Endodermal cell (in vitro differentiated cells): ENCODE results near the gene POP5. TPM values are rescaled to one million over a fixed set of nuclear protein-coding genes. Genes with fewer than 3 reads are reported as not detected.

Experiments
- DNase-seq: peaks from one replicate; pipeline ENCODE4 v3.0.0-alpha.2; 2017
- H3K27ac ChIP-seq: 2 replicates; pipeline ENCODE4 v1.5.1; 2013; ENCODE audit warnings: mild to moderate bottlenecking, low read depth, low read length, moderate library complexity
- H3K27me3 ChIP-seq: 2 replicates; pipeline ENCODE4 v1.6.1; 2013; ENCODE audit warnings: mild to moderate bottlenecking, low read length, moderate library complexity; ENCODE audit not compliant: insufficient read depth, control insufficient read depth, poor library complexity, severe bottlenecking
- H3K36me3 ChIP-seq: 2 replicates; pipeline ENCODE4 v1.7.0; 2013; ENCODE audit warnings: mild to moderate bottlenecking, low read length, moderate library complexity; ENCODE audit not compliant: control insufficient read depth, insufficient read depth
- H3K4me1 ChIP-seq: one replicate; pipeline ENCODE4 v1.7.0; 2013; ENCODE audit warnings: low read length; ENCODE audit not compliant: control insufficient read depth, insufficient read depth
- H3K4me3 ChIP-seq: 2 replicates; pipeline ENCODE4 v1.5.1; 2013; ENCODE audit warnings: mild to moderate bottlenecking, low read length, moderate library complexity
- H3K9ac ChIP-seq: 2 replicates; pipeline ENCODE4 v1.6.1; 2013; ENCODE audit warnings: mild to moderate bottlenecking, low read length, moderate library complexity; ENCODE audit not compliant: poor library complexity, severe bottlenecking; ENCODE audit errors: extremely low read depth
- H3K9me3 ChIP-seq: 2 replicates; pipeline ENCODE4 v1.6.1; 2013; ENCODE audit warnings: mild to moderate bottlenecking, low read length, moderate library complexity; ENCODE audit not compliant: control insufficient read depth
- H3K27ac Mint-ChIP-seq: 2 replicates; pipeline ENCODE4 v1.8.0; 2020; ENCODE audit warnings: mixed read lengths
- H3K27me3 Mint-ChIP-seq: 2 replicates; pipeline ENCODE4 v1.8.0; 2021; ENCODE audit warnings: mild to moderate bottlenecking, mixed read lengths; ENCODE audit not compliant: insufficient read depth
- H3K36me3 Mint-ChIP-seq: 2 replicates; pipeline ENCODE4 v1.8.0; 2020; ENCODE audit warnings: low read depth, mixed read lengths
- H3K4me1 Mint-ChIP-seq: 2 replicates; pipeline ENCODE4 v1.8.0; 2020; ENCODE audit warnings: mixed read lengths
- H3K4me3 Mint-ChIP-seq: 2 replicates; pipeline ENCODE4 v1.8.0; 2020; ENCODE audit warnings: mild to moderate bottlenecking, moderate library complexity, mixed read lengths
- H3K9me3 Mint-ChIP-seq: 2 replicates; pipeline ENCODE4 v1.8.0; 2020; ENCODE audit warnings: mild to moderate bottlenecking, mixed read lengths
- WGBS, 2 experiments: methylation state at CpG; one replicate each; pipeline versions ENCODE4 v1.1.5 to v1.1.7; 2013; ENCODE audit warnings: missing lambda C conversion rate in 2 of 2, mixed read lengths in 1 of 2; ENCODE audit not compliant: insufficient coverage in 1 of 2, insufficient read length in 1 of 2; 5-methylcytosine and 5-hydroxymethylcytosine counted together
- total RNA-seq, 2 donors: library from RNA; stranded (reverse); fragmentation: NEBNext Ultra II Directional in 1 of 2; extraction: Animal tissue kit (Norgen Biotek cat#: 25700) in 1 of 2; gene quantifications; 2 replicates in 1 of 2; 3 replicates in 1 of 2; pipeline ENCODE4 v1.2.1, GENCODE V29; 2021
- TF ChIP-seq, protein P1 (sequence below): fragments of 200-600 bp; sonication (generic); conservative IDR thresholded peaks from 2 replicates; pipeline ENCODE4 v1.5.0; 2021; ENCODE audit warnings: antibody characterized with exemption, mild to moderate bottlenecking

The POP5 gene
- total RNA-seq, 2 donors from 2014 or later = 52.5 to 53.0 TPM

DNA sequence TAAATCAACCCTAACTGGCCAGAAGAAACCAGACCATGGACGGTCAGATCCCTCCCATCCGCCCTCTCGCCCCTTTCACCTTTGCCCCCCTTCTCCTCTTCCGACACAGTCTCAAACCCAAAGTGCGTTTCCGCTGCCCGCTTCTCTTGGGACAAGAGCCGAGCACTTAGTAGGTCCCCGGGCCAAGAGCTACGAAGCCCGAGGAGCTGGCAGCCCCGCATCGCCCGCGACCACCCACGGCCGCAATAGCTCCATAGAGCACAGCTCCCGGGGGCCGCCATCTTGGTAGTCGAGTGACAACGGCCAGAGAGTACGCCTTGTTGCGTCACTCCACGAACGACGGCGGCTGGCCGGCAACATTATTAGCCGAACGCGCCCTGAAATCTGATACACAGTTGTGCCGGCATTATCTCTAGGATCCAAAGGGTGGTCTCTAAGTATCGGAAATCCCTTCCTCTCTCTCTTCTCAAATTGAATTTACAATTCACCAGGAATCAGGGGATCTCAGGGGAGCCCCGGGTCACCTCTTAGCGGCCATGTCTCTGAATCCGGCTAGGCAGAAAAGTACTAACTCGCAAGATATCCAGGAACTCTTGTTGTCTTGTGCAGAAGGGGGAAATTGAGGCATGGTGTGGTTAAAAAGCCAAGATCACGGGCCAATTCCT, 52.2 kb downstream of the POP5 start, which contains the start of gene COQ5:
Gene COQ5, minus strand, starts transcription at position 298 of the 665 bp plus-strand sequence. Its CDS starts 17 bp downstream, at position 281.
- no peaks in the 10 kb centered on the region for H3K27me3 Mint-ChIP-seq

More for the DNA sequence above, 52.2 kb downstream of the POP5 start, which contains the start of gene COQ5:
- Histone ChIP-seq H3K36me3 (peaks cover 5% of the 10 kb centered on the region), H3K4me3 (peak within 1 kb of the TSS; percentile 97), H3K9me3 (no peaks in the 10 kb centered on the region), H3K27ac (peak within 1 kb of the TSS; percentile 89), H3K9ac (peak within 1 kb of the TSS; percentile 92), H3K4me1 (peaks cover 8% of the 10 kb centered on the region), H3K27me3 (no peaks in the 10 kb centered on the region)
- TF ChIP-seq, protein P1, sequence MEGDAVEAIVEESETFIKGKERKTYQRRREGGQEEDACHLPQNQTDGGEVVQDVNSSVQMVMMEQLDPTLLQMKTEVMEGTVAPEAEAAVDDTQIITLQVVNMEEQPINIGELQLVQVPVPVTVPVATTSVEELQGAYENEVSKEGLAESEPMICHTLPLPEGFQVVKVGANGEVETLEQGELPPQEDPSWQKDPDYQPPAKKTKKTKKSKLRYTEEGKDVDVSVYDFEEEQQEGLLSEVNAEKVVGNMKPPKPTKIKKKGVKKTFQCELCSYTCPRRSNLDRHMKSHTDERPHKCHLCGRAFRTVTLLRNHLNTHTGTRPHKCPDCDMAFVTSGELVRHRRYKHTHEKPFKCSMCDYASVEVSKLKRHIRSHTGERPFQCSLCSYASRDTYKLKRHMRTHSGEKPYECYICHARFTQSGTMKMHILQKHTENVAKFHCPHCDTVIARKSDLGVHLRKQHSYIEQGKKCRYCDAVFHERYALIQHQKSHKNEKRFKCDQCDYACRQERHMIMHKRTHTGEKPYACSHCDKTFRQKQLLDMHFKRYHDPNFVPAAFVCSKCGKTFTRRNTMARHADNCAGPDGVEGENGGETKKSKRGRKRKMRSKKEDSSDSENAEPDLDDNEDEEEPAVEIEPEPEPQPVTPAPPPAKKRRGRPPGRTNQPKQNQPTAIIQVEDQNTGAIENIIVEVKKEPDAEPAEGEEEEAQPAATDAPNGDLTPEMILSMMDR = no peak
- Mint-ChIP-seq H3K27ac (peak within 1 kb of the TSS; percentile 100), H3K36me3 (peaks cover 8% of the 10 kb centered on the region), H3K9me3 (peaks cover under 1% of the 10 kb centered on the region), H3K4me3 (peak within 1 kb of the TSS; percentile 99), H3K4me1 (peaks cover 12% of the 10 kb centered on the region)
- WGBS, 2 experiments = 1 to 3% methylated on average over 22 to 38 of the region's 38 CpGs
- peak; percentile 98 for DNase-seq

Other genes with a start within 250 kb of the POP5 start
- 100 to 1,000 TPM in 1 of 2 donors, 10 to 100 TPM in 1; 92.8 to 105 TPM for gene MSI1, start 212.2 kb downstream of the POP5 start, total RNA-seq
- 100 to 1,000 TPM; 344 to 354 TPM for gene COX6A1, start 143.3 kb downstream of the POP5 start, total RNA-seq
- 10 to 100 TPM; 31.6 to 34.8 TPM for gene TRIAP1, start 135.0 kb downstream of the POP5 start, total RNA-seq
- 10 to 100 TPM; 24.5 to 33.2 TPM for gene GATC, start 135.0 kb downstream of the POP5 start, total RNA-seq
- gene SRSF9, start 111.7 kb downstream of the POP5 start, total RNA-seq = 100 to 1,000 TPM; 291 to 324 TPM
- gene DYNLL1, start 85.3 kb downstream of the POP5 start, total RNA-seq = 100 to 1,000 TPM; 326 to 424 TPM
- 10 to 100 TPM; 35.5 to 55.1 TPM for gene COQ5, start 52.2 kb downstream of the POP5 start, total RNA-seq
- 100 to 1,000 TPM; 167 to 182 TPM for gene RNF10, start 47.0 kb downstream of the POP5 start, total RNA-seq
- under 1 TPM; 0.29 to 0.86 TPM for gene CABP1, start 59.2 kb upstream of the POP5 start, total RNA-seq
- 100 to 1,000 TPM; 188 to 195 TPM for gene MLEC, start 105.7 kb upstream of the POP5 start, total RNA-seq
- gene UNC119B, start 129.1 kb upstream of the POP5 start, total RNA-seq = 10 to 100 TPM; 52.8 to 60.7 TPM
- gene ACADS, start 144.4 kb upstream of the POP5 start, total RNA-seq = 1 to 10 TPM; 8.0 to 9.2 TPM